ENCODE data around the gene IL15RA.

DNA sequence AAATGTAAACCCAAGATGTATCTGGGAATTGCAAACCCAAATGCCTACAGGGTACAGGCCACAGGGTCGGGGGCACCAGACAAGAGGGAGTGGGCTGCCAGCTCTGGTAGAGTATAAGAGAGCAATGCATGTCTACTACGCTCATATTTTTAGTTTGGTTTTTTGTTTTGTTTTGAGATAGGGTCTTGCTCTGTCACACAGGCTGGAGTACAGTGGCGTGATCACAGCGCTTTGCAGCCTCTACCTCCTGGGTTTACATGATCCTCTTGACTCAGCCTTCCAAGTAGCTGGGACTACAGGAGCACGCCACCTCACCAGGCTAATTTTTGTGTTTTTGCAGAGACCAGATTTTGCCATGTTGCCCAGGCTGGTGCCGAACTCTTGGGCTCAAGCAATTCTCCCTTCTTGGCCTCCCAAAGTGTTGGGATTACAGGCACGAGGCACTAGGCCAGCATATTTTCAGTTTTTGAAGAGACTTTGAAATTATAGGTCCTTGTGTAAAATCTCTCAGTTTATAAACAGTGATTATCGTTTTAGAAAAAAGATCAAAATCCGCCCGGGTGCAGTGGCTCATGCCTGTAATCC, 11.1 kb upstream of the IL15RA start:
- TF ChIP-seq, protein P1, sequence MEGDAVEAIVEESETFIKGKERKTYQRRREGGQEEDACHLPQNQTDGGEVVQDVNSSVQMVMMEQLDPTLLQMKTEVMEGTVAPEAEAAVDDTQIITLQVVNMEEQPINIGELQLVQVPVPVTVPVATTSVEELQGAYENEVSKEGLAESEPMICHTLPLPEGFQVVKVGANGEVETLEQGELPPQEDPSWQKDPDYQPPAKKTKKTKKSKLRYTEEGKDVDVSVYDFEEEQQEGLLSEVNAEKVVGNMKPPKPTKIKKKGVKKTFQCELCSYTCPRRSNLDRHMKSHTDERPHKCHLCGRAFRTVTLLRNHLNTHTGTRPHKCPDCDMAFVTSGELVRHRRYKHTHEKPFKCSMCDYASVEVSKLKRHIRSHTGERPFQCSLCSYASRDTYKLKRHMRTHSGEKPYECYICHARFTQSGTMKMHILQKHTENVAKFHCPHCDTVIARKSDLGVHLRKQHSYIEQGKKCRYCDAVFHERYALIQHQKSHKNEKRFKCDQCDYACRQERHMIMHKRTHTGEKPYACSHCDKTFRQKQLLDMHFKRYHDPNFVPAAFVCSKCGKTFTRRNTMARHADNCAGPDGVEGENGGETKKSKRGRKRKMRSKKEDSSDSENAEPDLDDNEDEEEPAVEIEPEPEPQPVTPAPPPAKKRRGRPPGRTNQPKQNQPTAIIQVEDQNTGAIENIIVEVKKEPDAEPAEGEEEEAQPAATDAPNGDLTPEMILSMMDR (IDR thresholded peaks at IDR 0.05; ENCODE audit: borderline replicate concordance, extremely low read depth, low read length, poor library complexity, severe bottlenecking): no peak
- TF ChIP-seq EZH2 (IDR thresholded peaks at IDR 0.05; ENCODE audit: borderline replicate concordance, low read depth, low read length, severe bottlenecking): no peak
